Middle frontal gyrus (tissue), 1 donor: ENCODE measurements around the gene DVL2.

ENCODE experiments used
- DNase-seq: peaks from one replicate; pipeline ENCODE4 v3.0.0-alpha.2; 2015; ENCODE audit warnings: low spot score; ENCODE audit errors: extremely low spot score

DVL2 gene

DNA sequence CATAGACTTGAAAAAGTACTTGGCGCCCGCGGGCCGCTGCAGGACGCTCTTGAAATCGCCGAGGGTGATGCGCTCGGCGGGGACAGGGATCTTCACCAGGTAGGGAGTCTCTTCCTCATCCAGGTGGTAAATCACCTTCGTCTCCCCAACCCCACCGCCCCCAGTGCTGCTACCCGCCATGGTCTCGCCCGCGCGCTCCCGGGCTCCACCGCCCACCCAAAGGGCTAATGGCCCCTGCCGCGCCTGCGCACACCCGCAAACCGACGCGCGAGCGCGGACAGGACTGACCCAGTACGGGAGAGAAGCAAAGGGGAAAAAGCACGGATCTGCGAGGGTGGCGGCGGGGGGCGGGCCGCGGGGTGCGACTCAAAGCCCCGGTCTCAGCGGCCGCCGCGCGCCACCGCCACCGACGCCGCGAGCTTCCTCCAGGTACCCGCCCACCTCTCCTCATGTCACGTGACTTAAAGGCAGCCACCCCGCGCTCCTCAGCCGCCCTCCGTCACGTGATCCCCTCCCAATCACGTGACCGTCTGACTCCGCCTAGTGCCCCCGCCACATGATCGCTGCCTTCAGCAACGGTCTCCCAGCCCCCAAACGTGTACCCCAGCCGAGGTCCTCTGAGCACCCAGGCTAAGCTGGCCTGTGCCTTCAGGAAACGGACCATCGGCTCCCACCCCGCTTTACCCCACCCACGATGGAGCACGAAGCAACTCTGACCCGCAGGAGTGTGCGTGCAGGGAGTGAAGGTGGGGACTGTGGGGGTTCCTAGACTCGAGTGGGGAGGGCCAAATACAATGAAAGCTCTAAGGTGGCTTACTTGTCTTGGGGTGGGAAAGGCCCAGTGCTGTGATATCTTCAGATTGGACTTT lies at the start of gene DVL2:
DVL2 (minus strand) TSS at position 435 of the 869 bp plus-strand sequence; CDS start at position 180, 255 bp downstream.
- DNase-seq = peak; percentile 88

DNA sequence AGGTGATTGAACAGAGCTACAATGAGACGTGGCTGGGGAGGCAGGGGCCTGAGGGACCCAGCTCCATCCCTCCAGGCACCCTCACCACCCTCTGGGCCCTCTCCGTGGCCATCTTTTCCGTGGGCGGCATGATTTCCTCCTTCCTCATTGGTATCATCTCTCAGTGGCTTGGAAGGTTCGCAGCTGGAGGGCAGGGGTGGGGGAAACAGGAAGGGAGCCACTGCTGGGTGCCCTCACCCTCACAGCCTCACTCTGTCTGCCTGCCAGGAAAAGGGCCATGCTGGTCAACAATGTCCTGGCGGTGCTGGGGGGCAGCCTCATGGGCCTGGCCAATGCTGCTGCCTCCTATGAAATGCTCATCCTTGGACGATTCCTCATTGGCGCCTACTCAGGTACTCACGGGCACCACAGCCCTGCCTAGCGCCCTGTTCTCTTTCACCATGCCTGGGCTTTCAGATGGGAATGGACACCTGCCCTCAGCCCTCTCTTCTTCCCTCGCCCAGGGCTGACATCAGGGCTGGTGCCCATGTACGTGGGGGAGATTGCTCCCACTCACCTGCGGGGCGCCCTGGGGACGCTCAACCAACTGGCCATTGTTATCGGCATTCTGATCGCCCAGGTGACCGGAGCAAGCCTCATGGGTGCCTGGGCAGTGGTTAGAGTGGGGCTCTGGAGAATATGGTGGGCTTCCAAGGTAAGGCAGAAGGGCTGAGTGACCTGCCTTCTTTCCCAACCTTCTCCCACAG lies 49.3 kb upstream of the DVL2 start:
- DNase-seq = no peak

DNA sequence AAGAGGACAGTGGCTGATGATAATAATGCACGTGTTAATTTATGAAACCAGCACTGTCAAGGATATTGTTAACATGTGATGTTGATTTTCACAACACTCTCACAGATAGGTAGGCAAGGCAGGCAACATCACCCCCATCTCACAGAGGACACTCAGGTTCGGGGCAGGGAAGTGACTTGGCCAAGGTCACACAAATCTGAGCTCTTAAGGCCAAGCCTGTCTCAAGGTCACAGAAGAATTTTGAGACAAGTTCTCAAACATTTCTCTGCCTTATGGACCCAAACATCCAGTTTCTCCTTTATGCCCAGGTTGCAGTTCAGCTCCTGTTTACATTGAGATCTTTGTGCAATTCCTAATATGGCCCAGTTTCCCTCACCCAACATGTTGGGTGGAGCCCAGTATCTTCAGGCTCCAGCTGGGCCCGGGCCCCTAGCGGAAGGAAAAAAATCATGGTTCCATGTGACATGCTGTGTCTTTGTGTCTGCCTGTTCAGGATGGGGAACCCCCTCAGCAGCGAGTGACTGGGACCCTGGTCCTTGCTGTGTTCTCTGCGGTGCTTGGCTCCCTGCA lies 48.5 kb upstream of the DVL2 start:
- no peak for DNase-seq

DNA sequence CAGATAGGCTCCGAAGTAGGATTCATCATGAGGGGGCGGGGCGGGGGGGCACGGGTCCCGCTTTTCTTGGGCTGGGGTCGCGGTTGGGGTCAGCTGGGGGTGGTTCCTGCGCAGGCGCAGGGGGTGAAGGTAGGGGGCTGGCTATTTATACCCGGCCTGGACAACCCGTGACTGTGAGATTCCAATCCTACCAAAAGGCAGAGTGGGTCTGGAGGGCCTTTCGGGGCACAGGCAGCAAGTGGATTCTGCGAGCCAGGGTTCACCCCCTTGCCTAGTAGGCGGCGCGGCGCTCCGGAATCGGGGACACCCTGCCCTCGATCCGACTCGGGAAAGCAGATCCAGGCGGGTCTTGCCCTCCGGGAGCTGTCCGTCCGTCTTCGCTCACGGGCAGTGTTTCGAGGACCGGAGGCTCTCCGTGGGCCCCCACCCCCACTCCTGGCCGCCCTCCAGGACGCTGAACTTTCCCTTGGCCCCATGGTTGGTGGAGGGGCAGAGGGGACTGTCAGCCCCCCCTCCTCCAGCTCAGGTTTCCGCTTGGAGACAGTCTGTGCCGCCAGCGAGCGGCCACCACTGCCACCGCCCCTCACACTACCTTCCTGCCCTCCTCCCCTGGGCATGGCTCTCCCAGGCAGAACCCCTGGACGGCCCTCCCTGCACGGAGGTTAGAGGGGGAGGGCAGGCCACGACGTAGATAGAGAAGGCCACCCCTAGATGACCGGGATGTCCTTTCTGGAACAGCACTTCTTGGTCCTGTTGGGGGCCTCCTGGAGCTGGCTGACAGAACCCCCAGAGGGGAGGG lies 47.8 kb upstream of the DVL2 start:
- no peak for DNase-seq

DNA sequence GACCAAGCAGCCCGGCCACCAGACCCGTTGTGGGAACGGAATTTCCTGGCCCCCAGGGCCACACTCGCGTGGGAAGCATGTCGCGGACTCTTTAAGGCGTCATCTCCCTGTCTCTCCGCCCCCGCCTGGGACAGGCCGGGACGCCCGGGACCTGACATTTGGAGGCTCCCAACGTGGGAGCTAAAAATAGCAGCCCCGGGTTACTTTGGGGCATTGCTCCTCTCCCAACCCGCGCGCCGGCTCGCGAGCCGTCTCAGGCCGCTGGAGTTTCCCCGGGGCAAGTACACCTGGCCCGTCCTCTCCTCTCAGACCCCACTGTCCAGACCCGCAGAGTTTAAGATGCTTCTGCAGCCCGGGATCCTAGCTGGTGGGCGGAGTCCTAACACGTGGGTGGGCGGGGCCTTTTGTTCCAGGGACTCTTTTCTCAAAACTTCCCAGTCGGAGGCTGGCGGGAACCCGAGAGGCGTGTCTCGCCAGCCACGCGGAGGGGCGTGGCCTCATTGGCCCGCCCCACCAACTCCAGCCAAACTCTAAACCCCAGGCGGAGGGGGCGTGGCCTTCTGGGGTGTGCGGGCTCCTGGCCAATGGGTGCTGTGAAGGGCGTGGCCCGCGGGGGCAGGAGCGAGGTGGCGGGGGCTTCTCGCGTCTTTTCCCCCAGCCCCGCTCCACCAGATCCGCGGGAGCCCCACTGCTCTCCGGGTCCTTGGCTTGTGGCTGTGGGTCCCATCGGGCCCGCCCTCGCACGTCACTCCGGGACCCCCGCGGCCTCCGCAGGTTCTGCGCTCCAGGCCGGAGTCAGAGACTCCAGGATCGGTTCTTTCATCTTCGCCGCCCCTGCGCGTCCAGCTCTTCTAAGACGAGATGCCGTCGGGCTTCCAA lies 47.0 kb upstream of the DVL2 start, which contains the start of gene SLC2A4:
SLC2A4 (plus strand) TSS at position 645 of the 879 bp plus-strand sequence; CDS start at position 862, 217 bp downstream.
- DNase-seq = no peak

DNA sequence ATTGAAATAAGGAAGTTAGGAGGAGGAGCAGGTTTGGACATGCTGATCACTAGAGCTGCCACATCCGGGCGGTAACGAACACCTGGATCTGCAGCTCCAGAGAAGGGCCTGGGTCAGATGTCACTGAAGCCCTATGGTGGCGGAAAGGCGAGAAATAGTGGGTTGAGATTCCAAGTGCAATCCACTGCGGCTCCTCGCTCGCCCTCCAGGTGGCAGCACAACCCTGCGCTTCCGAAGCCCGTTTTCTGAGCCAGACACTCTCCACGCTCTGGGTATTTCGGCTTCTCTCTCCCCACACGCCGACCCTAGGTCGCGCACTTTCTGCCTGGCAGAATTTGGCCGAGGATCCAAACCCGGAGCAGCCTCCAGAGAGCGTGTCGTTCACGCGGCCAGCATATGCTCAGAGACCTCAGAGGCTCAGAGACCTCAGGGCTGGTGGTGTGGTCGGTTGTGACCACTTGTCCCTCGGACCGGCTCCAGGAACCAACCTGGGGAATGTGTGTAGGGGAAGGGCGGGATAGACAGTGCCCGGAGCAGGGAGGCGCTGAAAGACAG lies 46.3 kb upstream of the DVL2 start:
- DNase-seq = peak; percentile 44

DNA sequence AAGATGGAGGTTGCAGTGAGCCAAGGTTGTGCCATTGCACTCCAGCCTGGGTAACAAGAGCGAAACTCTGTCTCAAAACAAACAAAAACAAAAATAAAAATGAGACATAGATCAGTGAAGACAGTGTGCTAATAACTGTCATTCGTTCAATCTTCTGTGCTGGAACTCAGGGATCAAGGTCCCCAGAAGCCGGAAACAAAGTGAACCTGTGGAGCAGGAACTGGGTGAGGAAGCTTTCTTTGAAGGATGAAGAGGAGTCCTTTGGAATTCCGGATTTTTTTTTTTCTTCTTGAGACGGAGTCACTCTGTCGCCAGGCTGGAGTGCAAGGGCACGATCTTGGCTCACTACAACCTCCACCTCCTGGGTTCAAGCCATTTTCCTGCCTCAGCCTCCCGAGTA lies 45.1 kb upstream of the DVL2 start:
- no peak for DNase-seq

DNA sequence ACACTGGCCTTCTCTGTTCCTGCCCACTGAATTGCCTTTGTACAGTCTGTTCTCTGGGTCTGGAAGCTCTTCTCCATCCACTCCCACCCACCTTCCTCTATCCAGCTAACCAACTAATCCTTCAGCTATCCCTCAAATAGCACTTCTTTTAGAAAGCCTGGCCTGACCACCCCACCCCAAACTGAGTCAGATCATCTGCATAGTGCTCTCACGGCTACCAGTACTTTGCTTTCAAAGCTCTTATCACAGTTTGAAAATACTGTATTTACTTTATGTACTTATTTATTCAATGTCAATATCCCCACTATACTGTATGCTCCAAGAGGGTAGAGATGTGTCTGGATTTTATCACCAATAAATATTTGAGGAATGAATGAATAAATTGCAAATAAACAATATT lies 32.5 kb upstream of the DVL2 start:
- no peak for DNase-seq

DNA sequence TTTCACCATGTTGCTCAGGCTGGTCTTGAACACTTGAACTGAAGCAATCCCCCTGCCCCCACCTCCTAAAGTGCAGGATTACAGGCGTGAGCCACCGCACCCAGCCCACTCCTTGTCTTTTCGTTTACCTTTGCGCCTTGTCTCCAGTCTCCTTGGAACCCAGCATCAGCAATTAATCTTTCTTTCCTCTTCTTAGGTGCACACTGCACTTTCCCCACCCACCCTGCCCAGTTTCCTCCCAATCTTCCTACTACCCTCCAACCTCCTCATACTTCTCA lies 29.4 kb upstream of the DVL2 start:
- no peak for DNase-seq

DNA sequence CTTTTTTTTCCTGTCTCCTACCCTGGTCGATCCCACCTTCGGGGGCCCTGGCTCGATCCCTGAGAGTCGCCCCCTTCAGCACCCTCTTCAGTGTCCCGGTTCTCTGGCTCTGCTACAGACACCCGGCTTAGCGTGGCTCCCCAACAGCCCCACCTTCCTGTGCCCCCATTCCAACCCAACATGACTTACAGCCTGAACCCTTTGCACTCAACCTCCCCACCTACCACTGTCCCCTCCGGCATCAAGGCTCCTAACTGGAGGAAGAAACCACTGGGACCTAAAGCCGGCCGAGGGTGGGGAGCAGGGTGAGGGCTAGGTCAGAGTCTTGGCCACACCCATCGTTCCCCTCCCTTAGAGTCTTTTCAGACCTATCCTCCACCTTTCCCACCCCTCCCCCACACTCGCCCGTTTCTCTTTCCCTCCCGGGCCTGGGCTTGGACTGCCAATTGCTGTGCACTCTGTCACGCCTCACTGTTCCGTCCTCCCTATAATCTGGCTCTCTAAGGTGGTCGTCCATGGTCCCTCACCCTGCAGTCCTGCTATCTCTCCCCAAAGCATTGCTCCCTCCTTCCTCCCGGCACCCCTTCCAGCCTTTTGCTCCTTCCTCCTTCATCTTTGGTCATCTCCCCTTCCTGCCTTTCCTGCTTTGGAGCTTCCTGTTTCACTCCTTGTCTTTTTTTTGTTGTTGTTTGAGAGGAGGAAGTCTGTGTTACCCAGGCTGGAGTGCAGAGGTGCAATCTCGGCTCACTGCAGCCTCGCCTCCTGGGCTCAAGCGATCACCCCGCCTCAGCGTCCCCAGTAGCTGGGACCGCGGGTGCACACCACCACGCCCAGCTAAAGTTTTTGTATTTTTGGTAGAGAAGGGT lies 28.9 kb upstream of the DVL2 start:
- no peak for DNase-seq

DNA sequence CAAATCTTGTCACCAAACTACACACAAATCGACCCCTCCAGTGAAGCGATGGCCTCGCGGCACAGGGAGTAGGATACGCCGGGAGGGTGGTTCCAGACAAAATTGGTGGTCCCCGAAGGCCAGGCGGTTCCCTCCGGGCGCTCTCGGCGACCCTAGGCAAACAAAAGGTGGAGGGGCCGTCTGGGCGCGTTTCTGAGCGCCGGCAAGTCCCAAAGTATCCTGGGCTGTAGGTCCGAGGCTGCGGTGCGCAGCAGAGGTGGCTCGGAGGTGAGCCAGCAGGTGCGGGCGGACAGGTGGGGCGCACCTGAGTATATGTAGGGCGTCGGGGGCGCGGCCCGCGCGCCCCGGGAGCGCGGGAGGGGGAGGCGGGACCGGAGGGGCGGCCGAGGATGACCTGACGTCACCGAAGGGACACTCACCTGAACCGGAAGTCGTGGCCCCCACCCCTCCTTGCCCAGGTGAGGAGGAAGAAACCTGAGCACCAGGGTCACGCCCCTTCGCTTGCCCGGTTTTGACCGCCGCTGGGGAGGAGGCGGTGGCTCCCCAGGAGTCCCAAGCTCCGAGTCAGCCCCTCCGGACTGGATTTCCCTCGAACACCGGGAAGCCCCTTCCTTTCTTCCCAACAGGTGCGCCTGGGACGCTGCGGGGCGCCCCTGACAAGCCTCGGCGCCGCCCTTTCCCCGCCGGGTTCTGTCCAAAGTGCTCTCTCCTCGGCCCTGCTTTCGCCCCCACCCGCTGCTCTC lies 28.0 kb upstream of the DVL2 start, which contains the start of gene CLDN7:
CLDN7 (minus strand) TSS at position 287 of the 743 bp plus-strand sequence. CDS start 435 bp downstream, outside the sequence.
- no peak for DNase-seq

DNA sequence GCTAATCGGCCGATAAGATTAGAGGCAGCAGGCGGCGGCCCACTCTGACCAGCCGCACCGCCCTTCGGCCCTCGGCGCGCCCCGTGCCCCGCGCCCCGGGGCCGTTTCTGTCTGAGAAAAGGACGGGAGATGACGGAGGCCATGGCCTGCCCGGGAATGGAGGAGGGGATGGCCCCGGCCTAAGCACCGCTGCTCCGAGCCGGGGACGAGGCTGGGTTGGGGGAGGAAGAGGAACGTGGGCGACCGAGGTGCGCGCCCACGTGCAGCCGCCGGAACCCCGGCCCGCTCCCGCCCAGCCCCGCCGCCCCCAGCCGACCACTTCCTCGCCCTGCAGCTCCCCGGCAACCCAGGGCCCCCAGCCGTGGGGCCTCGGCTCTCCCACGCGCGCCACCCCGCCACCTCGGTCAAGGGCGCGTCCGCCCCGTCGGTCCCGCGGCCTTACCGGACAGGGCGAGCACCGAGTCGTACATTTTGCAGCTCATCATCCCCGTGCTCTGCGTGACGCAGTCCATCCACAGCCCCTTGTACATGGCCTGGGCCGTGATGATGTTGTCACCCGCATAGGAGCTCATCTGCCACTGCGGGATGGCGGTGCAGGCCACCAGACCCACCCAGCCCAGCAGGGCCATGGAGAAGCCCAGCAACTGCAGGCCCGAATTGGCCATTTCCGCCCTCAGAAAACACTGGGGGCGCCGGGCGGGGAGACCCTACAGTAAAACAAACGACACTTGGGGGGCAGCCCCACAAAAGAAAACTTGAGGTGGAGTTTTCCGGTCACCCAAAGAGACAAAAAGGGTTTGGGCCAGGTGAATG lies 27.3 kb upstream of the DVL2 start:
- no peak for DNase-seq

DNA sequence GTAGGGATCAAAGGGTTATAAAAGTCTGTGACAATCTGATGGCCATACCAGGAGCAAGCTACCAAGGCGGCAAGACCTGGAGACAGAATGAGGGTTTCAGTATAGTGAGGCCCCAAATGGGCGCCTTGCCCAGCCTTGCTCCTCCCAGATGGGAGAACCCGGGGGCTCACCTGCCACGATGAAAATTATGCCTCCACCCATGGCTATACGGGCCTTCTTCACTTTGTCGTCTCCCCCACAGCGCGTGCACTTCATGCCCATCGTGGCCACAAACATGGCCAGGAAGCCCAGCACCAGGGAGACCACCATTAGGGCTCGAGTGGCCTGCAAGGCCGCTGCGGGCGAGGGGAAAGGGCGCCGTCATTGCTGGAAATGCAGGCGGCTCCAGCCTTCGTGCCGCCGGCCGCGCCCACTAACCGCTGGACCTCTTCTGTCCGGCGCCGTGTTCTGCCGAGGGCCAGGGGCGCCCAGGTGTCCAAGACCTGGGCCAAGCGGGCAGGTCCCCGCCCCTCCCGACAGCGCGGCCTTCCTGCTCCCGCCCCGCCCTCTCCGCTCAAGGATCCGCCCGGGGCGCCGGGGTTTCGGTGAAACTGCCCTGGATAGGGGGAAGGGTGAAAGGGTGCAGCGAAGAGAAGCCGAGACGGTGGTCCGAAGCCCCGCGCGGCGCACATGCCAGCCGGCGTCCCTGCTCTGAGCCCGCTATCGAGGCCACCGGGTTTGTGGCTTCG lies 26.5 kb upstream of the DVL2 start:
- DNase-seq = no peak

DNA sequence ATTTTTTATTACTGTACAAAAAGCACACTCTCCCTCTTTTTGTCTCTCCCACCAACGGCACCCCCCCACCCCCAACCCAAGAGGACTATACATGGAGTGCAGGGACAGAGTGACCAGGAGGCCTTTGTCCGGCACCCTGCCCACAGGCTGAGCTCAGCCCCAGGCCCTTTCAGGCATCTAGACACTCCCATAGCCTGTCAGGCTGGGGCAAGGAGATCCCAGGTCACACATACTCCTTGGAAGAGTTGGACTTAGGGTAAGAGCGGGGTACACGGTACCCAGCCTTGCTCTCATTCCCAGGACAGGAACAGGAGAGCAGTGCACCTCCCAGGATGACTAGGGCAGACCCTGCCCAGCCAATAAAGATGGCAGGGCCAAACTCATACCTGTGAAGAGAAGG lies 25.8 kb upstream of the DVL2 start:
- no peak for DNase-seq

DNA sequence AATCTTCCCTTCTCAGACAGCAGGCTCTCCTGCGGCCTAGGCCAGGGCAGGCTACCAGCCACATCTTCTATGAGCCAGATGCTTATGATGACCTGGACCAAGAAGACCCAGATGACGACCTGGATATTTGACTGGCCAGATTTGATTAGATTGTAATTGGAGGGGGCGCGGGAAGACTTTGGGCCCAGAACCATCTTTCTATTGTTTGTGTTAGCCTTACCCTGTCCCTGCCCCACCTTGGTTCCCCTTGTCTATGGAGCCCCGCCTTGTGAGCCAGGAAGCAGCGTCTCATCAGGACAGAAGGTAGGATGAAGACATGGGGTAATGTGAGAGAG lies 25.2 kb upstream of the DVL2 start:
- no peak for DNase-seq

DNA sequence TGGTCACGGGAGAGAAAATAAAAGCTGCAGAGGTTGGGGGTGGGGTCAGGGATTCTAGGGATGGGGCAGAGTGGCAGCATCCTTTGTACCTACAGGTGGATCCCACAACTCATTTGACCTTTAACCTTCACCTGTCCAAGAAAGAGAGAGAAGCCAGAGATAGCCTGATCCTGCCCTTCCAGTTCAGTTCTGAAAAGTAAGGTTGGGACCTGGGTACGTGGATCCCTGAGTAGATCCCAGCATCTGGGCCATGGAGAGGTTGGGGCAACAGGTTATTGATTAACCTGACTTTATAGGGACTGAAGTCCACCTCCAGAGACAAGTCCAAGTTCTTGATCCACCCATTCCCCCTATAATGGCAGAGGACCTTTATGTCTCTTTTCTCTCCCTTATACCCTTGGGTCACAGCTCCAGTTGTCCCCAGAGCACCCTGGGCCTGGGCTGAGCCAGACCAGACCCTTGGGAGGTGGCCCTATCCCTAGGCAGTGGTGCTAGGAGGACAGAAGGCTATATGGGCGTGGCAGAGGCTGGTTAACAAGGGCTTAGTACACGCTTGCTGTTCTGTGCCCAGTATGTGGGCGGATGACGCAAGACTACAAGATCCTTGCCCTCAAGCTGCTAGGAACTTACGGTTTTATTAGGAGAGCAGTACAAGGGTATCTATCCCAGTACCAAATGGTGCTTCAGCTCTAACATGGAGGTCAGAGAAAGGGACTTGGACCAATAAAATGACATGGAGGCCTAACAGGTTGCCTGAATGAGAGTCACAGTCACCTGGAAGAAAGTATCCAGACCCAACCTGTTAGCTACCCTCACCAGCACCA lies 24.6 kb upstream of the DVL2 start:
- DNase-seq = no peak
